HG03103 (cell line): Measurements from ENCODE around the gene ASPRV1.
A peak's percentile ranks its signal among the peaks of the same experiment; 100 is the strongest.

Source experiments
- ATAC-seq: cut with Tn5 transposase; IDR thresholded peaks from one replicate; pipeline ENCODE4 v1.9.1; 2021; ENCODE audit warnings: low read depth; ENCODE audit not compliant: unreplicated experiment

Gene ASPRV1

GRCh38 chr2:69914950-69915945, 46.2 kb downstream of the ASPRV1 start, which contains the start of gene MXD1:
MXD1 (plus strand) TSS chr2:69915109; CDS start chr2:69915331, 222 bp downstream.
- peak; percentile 0 for ATAC-seq

- peak; percentile 81 for ATAC-seq
These were observed 47.1 kb downstream of the ASPRV1 start for GRCh38 chr2:69914164-69914949.

GRCh38 chr2:69911985-69912563, 49.4 kb downstream of the ASPRV1 start:
- ATAC-seq = no peak
